GM21390 (cell line): ENCODE measurements around the gene SORCS2.
"Not testable (repeated sequence)": the region's sequence is repeated elsewhere in the genome, so short reads cannot be mapped to it uniquely, and the experiment has no call there.

Experiments used
- ATAC-seq: cut with Tn5 transposase; IDR thresholded peaks from one replicate; pipeline ENCODE4 v1.9.1; 2021; ENCODE audit not compliant: unreplicated experiment

SORCS2 gene

DNA sequence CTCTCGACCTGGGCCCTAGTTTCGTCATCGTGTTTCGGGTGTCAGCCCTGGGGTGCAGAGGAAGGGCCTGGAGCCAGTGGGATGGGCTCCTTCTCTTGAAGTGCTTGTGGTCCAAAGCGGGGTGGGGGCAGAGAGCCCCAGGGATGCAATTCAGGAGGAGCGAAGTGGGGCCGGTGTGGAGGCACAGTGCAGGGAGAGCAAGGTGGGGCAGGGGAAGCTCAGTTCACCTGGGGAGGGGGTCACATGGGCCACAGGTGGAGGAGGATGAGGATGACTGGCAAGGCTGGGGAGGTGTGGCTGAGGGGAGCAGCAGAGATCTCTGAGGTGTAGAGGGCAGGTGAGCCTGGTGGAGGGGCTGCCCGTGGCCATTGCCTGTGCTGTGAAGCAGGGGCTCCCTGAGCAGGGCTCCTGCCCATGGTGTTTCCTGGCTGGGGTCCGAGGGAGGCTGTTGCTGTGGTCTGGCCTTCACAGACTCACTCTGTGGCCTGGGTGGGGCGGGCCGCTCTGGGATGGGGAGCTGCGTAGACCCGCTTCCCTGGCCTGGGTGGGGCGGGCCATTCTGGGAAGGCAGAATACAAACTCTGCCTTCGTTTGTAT lies 6.9 kb downstream of the SORCS2 start:
- ATAC-seq, result no peak

- no peak for ATAC-seq
Observed at GRCh38 chr4:7199771-7200441, 7.6 kb downstream of the SORCS2 start.

DNA sequence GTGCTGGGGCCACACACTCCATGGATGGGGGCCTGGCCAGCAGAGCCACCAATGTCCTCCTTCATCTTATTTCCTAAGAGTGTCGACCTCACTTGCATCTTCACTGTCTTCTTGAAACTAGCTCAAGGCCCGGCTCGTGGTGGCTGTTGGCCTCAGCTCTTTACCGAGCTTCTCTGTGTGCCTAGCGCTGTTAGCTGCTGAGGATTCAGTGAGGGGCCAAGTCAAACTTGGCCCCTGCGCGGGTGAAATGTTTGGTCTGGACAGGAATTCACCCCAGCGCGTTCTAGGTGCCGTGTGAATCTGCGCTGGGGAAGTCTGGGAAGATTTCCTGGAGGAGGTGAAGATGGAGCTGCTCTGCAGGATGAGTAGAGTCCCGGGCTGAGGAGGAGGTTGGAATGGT lies 8.5 kb downstream of the SORCS2 start:
- no peak for ATAC-seq

DNA sequence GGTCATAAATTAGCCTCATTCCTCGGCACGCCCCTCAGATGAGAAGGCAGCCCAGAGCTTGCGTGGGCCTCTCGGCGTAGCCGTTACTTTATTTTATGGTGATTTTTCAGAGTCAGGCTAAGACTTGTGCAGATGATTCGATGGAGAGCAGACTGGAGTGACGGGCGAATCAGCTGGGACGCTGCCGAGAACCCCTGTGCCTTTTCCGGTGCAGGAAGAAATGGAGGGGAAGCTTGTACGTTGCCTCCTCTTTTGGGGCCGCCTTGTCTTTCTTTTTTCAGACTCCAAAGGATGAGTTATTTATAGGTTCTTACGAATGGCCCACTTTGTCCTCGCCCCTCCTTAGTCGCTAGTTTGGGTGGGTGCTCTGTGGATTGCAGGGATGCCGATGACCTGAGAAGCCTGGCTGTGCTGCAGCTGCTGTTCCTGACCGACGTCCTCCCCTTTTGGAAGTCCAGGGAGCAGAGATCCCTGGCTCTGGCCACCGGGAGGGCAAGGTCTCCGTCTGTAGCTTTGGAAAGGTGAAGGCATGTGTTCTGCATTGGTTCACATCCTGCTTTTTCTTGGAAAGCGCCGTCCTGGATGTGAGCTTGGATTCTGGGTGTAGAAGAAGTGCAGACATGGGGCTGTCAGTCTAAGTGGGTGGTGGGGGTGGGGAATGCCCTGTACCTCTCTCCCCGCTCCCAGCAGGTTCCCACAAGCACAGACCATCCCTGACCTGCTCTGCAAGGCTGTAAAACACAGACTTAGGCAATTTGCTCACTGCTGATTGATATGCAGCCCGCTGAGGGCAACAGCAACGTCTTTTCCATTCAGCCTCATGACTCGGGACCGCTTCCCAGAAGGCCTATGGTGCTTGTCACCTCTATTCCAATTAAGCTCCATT lies 9.3 kb downstream of the SORCS2 start:
- ATAC-seq, result no peak

- ATAC-seq, result no peak
Observed at GRCh38 chr4:7202411-7202810, 10.1 kb downstream of the SORCS2 start.

DNA sequence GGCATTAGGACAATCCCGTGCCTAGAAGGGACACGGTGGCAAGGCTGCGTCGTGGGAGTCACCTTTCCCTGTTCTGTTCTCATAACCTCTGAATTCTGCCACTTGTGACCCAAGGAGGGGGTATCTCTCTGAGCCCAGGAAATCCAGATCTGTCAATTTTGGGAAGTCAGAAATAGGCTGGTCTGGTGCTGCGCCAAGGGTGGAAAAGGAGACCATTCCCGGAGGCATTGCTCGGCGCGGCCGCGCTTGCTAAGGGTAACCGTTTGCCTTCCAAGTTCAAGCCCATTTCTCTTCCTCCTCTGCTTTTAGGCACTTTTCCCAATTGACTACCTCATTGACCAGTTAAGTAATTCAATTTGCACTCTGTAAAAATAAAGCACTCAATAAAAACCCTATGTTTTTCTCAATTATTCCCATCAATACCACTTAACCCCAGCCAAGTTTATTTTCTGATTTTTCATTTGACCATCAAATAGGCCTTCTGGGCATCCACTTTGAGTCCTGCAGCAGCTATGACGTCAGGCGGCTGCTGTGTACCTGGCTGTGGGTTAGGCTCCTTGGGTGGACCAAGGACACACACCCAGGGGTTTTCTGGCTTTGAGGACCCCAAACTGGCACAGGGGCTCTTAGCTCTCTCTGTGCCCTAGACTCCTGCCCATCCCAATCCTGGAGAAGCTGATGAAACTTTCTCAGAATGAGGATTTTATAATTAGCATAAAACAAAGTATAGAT lies 12.5 kb downstream of the SORCS2 start:
- no peak for ATAC-seq

- ATAC-seq, result no peak
Observed at GRCh38 chr4:7206385-7206784, 14.0 kb downstream of the SORCS2 start.

- ATAC-seq, result no peak
Observed at GRCh38 chr4:7206911-7207567, 14.7 kb downstream of the SORCS2 start.

- ATAC-seq, result no peak
Observed at GRCh38 chr4:7207628-7208231, 15.4 kb downstream of the SORCS2 start.

GRCh38 chr4:7208509-7209451 lies 16.4 kb downstream of the SORCS2 start:
- ATAC-seq, result no peak

DNA sequence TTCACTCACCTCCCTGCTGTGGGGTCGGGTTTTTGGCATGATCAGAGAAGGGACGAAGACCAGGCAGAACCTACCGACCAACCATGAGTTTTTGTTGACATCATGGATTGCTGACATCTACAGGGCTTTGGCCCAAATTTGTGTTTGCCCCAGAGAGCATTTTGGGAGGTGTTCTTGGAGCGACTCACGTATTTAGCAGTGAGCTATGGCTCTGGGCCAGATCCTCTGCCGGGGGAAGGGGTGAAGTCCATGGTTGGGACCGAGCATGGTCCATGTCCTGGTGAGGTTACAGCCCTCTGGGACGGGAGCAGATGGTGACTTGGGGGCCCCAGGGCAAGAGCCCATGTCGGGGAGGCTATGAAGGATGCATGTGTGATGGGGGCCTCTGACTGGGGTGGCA lies 17.4 kb downstream of the SORCS2 start:
- ATAC-seq, result no peak

GRCh38 chr4:7210824-7211223 lies 18.5 kb downstream of the SORCS2 start:
- ATAC-seq, result no peak

DNA sequence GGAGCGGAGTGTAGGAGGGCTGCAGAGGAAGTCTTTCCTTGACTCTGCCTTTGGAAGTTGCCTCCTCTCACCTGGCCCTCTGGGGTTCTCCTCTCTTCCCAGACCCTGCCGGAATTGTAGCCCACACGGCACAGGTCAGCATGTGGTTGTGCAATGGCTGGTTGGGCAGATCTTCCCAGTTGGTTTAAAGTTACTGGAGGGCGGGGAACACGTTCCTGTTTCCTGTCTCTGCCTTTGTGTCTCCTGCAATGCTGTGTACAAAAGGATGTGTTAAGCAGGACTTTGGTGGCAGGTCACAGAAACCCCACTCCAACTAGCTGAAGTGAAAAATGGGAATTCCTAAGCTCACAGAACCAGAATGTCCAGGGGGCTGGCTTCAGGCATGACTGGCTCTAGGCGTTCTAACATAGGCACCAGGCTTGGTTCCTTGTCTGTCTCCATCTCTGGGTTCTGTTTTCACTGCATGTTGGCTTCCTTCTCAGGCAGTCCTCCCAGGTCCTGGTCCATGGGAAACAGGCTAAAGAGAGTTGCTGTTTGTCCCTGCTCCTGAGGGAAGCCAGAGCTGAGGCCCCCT lies 19.9 kb downstream of the SORCS2 start:
- no peak for ATAC-seq

DNA sequence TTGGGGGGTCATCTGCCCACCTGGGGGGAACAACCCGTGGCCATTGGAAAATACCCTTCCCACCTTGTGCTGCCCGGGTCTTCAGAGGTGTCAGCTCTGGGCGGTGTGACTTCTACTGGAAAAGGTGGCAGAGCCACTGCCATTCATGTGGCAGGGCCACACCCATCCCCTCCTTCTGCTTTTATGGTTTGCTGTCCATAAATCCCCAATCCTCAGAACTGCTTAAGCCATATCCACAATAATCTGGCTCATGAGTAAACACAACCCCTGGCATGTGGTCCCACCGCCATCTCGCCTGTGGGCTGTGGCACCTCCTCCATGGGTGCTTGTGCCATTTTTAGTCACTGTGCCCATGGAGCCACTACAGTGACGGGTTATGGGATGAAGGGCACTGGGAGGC lies 20.6 kb downstream of the SORCS2 start:
- no peak for ATAC-seq

- no peak for ATAC-seq
Observed at GRCh38 chr4:7213807-7214206, 21.5 kb downstream of the SORCS2 start.

- no peak for ATAC-seq
Observed at GRCh38 chr4:7214359-7214758, 22.0 kb downstream of the SORCS2 start.

DNA sequence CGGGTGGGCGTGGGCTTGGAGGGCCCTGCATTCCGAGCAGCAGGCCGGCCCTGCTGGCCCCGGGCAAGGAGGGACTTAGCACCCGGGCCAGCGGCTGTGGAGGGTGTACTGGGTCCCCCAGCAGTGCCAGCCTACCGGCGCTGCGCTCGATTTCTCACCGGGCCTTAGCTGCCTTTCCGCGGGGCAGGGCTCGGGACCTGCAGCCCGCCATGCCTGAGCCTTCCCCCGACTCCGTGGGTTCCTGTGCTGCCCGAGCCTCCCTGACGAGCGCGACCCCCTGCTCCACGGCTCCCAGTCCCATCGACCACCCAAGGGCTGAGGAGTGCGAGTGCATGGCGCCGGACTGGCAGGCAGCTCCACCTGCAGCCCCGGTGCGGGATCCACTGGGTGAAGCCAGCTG lies 22.8 kb downstream of the SORCS2 start:
- ATAC-seq, result not testable (repeated sequence)

DNA sequence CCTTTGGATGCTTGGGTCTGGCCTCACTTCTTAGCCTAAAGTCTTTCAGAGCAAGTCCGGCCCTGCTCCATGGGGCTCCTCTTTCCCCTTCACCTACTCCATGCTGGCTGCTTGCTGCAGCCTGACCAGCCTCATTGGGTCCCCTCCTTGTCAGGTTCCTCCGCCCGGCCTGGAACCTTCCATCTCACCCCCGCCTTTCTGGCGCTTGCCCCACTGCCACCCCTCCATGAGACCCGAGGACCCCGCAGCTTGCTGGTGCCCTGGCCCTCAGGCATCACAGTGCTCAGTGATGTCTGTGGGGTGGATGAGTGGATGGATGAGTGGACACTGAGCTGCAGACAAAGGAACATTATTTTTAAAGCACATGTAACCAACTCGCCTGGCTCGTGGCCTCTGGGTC lies 24.7 kb downstream of the SORCS2 start:
- no peak for ATAC-seq
